Measurements from ENCODE around the gene TTLL5. TPM values are rescaled to one million over a fixed set of nuclear protein-coding genes. Genes with fewer than 3 reads are reported as not detected.
A peak's percentile ranks its signal among the peaks of the same experiment; 100 is the strongest.

TTLL5 gene
- total RNA-seq, 2 donors from 2014 or later = 26.5 to 37.3 TPM

GRCh38 chr14:75886636-75887348 lies 225.7 kb downstream of the TTLL5 start:
- Histone ChIP-seq H3K9ac (ENCODE audit: low read depth in 2 of 2, low read length in 2 of 2) (no peak overlapping the region), H3K9me3 (no peaks in the 10 kb centered on the region), H3K27ac (no peak overlapping the region), H3K4me1 (no peaks in the 10 kb centered on the region), H3K36me3 (no peaks in the 10 kb centered on the region), H3K4me3 (no peak overlapping the region), H3K27me3 (no peaks in the 10 kb centered on the region)
- no peak for DNase-seq
- TF ChIP-seq, protein P1, sequence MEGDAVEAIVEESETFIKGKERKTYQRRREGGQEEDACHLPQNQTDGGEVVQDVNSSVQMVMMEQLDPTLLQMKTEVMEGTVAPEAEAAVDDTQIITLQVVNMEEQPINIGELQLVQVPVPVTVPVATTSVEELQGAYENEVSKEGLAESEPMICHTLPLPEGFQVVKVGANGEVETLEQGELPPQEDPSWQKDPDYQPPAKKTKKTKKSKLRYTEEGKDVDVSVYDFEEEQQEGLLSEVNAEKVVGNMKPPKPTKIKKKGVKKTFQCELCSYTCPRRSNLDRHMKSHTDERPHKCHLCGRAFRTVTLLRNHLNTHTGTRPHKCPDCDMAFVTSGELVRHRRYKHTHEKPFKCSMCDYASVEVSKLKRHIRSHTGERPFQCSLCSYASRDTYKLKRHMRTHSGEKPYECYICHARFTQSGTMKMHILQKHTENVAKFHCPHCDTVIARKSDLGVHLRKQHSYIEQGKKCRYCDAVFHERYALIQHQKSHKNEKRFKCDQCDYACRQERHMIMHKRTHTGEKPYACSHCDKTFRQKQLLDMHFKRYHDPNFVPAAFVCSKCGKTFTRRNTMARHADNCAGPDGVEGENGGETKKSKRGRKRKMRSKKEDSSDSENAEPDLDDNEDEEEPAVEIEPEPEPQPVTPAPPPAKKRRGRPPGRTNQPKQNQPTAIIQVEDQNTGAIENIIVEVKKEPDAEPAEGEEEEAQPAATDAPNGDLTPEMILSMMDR (IDR thresholded peaks at IDR 0.05) = no peak
- intact Hi-C loops (cut with DNase I) = no loop called here

DNA sequence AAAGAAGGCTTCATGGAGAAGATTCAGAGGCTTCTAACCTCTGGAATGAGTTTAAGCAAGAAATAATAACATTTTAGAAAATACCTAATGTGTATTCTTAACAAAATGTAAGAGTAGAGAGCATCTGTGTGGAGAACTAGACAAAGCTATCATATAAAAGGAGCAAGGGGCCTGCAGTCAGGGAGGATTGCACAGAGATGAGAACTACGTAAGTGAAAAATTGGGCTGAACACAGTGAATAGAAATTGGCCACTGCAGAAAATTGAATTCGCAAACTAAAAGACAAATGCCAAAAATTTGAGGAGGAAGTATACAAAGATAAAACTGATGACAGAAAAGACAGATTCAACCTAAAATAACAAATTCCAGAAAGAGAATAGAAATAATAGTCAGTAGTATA lies 227.9 kb downstream of the TTLL5 start:
- TF ChIP-seq, protein P1 (IDR thresholded peaks at IDR 0.05) = no peak
- H3K27ac ChIP-seq = no peak overlapping the region

DNA sequence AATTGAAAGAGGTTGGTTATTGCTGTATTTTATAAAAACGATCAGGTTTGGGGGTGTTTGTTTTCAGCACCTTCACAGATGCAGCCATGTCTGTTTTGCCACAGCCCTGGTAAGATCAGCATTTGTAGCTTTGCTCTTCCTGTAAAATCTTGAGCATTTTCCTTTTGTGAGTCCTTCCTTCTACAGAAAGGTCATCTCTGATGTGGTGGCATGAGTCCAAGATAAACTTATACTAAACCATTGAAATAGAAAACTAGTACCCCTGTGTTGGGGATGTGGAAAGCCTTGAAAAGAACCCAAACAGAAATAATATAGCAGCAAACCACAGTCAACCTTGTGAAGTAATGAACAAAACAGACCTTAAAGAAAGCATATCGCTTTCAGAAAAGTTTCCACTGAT lies 235.3 kb downstream of the TTLL5 start:
- H3K4me3 ChIP-seq = no peak overlapping the region
- H3K9me3 ChIP-seq = no peaks in the 10 kb centered on the region
- no peak for DNase-seq
- H3K36me3 ChIP-seq = no peaks in the 10 kb centered on the region
- H3K27ac ChIP-seq = no peak overlapping the region
- TF ChIP-seq, protein P1 (IDR thresholded peaks at IDR 0.05) = no peak
- intact Hi-C loops (cut with DNase I) = no loop called here
- no peak overlapping the region for H3K9ac ChIP-seq (ENCODE audit: low read depth in 2 of 2, low read length in 2 of 2)
- H3K27me3 ChIP-seq = no peaks in the 10 kb centered on the region
- H3K4me1 ChIP-seq = no peaks in the 10 kb centered on the region

More for the DNA sequence above, 227.9 kb downstream of the TTLL5 start:
- Histone ChIP-seq H3K4me3 (no peak overlapping the region), H3K36me3 (no peaks in the 10 kb centered on the region), H3K9ac (ENCODE audit: low read depth in 2 of 2, low read length in 2 of 2) (no peak overlapping the region), H3K27me3 (no peaks in the 10 kb centered on the region), H3K4me1 (no peaks in the 10 kb centered on the region), H3K9me3 (no peaks in the 10 kb centered on the region)
- no peak for DNase-seq
- intact Hi-C loops (cut with DNase I) = no loop called here

- intact Hi-C loops (cut with DNase I) = loop anchor here (10.0 kb wide), 1 partner anchor 200 kb away; no protein-coding TSS in a partner anchor
- no peaks in the 10 kb centered on the region for H3K4me1 ChIP-seq
- H3K9ac ChIP-seq (ENCODE audit: low read depth in 2 of 2, low read length in 2 of 2) = no peak overlapping the region
- H3K9me3 ChIP-seq = no peaks in the 10 kb centered on the region
- TF ChIP-seq, protein P1 (IDR thresholded peaks at IDR 0.05) = no peak
- no peak overlapping the region for H3K27ac ChIP-seq
- no peaks in the 10 kb centered on the region for H3K27me3 ChIP-seq
- no peak overlapping the region for H3K4me3 ChIP-seq
- DNase-seq = no peak
- no peaks in the 10 kb centered on the region for H3K36me3 ChIP-seq
Measured at GRCh38 chr14:75904311-75904710, 243.3 kb downstream of the TTLL5 start.

DNA sequence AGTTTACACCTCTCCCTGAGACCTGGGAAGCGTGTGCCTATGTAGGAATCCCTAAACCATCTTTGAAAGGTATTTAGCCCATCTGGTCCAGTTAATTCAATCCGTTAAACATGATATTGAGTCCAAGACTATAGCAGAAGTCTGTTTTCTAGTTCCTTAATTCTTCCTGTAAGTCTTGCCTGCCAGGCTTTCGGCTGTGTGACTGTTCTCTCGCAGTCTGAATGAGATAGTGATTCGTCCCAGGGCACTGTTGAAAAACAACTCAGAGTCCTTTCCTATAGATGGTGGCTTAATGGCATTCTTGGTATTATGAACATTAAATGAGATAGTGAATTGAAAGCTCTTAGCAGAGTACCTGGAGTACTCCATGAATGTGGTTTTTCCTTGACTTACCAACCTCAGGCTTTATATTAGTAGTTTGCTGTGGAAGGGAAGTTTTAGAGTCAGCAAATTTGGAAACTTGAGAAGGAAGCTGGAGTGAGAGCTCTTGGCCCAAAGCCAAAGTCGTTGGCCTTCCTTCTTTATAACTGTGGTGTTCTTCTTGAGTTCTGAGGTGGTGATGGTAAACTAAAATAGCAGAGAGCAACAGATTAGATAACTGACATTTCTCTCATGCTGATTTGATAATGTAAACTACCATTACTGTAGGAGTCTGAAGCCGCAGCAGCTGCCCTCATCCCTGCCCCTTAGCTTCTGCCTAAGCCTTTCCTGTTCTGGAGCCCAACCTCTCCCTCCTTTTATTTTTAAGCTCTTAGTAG lies 244.3 kb downstream of the TTLL5 start:
- Histone ChIP-seq H3K4me3 (no peak overlapping the region), H3K4me1 (no peaks in the 10 kb centered on the region), H3K27me3 (no peaks in the 10 kb centered on the region), H3K9me3 (no peaks in the 10 kb centered on the region), H3K27ac (no peak overlapping the region), H3K9ac (ENCODE audit: low read depth in 2 of 2, low read length in 2 of 2) (no peak overlapping the region), H3K36me3 (no peaks in the 10 kb centered on the region)
- peak; percentile 42 for DNase-seq
- intact Hi-C loops (cut with DNase I) = loop anchor here (10.0 kb wide), 1 partner anchor 201 kb away; no protein-coding TSS in a partner anchor
- TF ChIP-seq, protein P1 (IDR thresholded peaks at IDR 0.05) = no peak
